Activated CD8-positive, alpha-beta memory T cell treated with anti-CD3 and anti-CD28 coated beads for 36 hours (primary cell): Measurements from ENCODE around the gene GOLGA6L10. TPM values are rescaled to one million over a fixed set of nuclear protein-coding genes. Genes with fewer than 3 reads are reported as not detected.
"Not testable (repeated sequence)": the region's sequence is repeated elsewhere in the genome, so short reads cannot be mapped to it uniquely, and the experiment has no call there.

ENCODE experiments used
- CTCF ChIA-PET: fragments of 350-600 bp; sonication (Branson Sonifier 250); formaldehyde crosslinking; loops from one replicate; lab custom pipeline; 2021; ENCODE audit warnings: antibody characterized with exemption; lab: Charles Lee
- POLR2A ChIA-PET: fragments of 350-600 bp; sonication (Branson Sonifier 250); formaldehyde crosslinking; loops from one replicate; lab custom pipeline; 2021; ENCODE audit warnings: antibody characterized with exemption; lab: Charles Lee
- total RNA-seq, 2 experiments: library from RNA; stranded (reverse); gene quantifications; one replicate each; pipeline ENCODE4 v1.2.3, GENCODE V29; 2021

GOLGA6L10 gene
- total RNA-seq, 2 experiments from 2014 or later = 0.82 to 1.1 TPM

- ChIA-PET CTCF (no interaction called here), POLR2A (no interaction called here)
Measured at GRCh38 chr15:82303956-82304777, 45.1 kb downstream of the GOLGA6L10 start.

GRCh38 chr15:82301296-82302016, 47.8 kb downstream of the GOLGA6L10 start:
- ChIA-PET CTCF (no interaction called here), POLR2A (no interaction called here)

GRCh38 chr15:82300883-82301282, 48.4 kb downstream of the GOLGA6L10 start:
- ChIA-PET CTCF (no interaction called here), POLR2A (no interaction called here)

- CTCF ChIA-PET, POLR2A ChIA-PET: not testable (repeated sequence)
Measured at GRCh38 chr15:82300326-82300725, 48.9 kb downstream of the GOLGA6L10 start.

GRCh38 chr15:82299511-82299914, 49.8 kb downstream of the GOLGA6L10 start:
- CTCF ChIA-PET = not testable (repeated sequence)

GRCh38 chr15:82298520-82298919, 50.8 kb downstream of the GOLGA6L10 start:
- CTCF ChIA-PET = interaction anchor here (1.2 kb wide), 1 partner anchor 12 kb away, joined by 3 read pairs; no protein-coding TSS in a partner anchor
- POLR2A ChIA-PET = no interaction called here

More at GRCh38 chr15:82299511-82299914, 49.8 kb downstream of the GOLGA6L10 start:
- POLR2A ChIA-PET = not testable (repeated sequence)

GRCh38 chr15:82298032-82298431, 51.2 kb downstream of the GOLGA6L10 start:
- CTCF ChIA-PET = interaction anchor here (1.2 kb wide), 1 partner anchor 12 kb away, joined by 3 read pairs; no protein-coding TSS in a partner anchor
- POLR2A ChIA-PET = no interaction called here

- POLR2A ChIA-PET = no interaction called here
- CTCF ChIA-PET = interaction anchor here (1.2 kb wide), 1 partner anchor 13 kb away, joined by 3 read pairs; no protein-coding TSS in a partner anchor
Measured at GRCh38 chr15:82297546-82297945, 51.7 kb downstream of the GOLGA6L10 start.

GRCh38 chr15:82294061-82294690, 55.1 kb downstream of the GOLGA6L10 start:
- ChIA-PET CTCF (no interaction called here), POLR2A (no interaction called here)

GRCh38 chr15:82292271-82292670, 57.0 kb downstream of the GOLGA6L10 start:
- ChIA-PET POLR2A (no interaction called here), CTCF (no interaction called here)

Other genes starting within 250 kb of the GOLGA6L10 start
- gene EFL1, start 86.7 kb downstream of the GOLGA6L10 start, total RNA-seq = 10 to 100 TPM; 23.3 to 24.8 TPM
- 1 to 10 TPM; 1.3 to 1.9 TPM for gene SAXO2, start 86.7 kb downstream of the GOLGA6L10 start, total RNA-seq
- 1 to 10 TPM; 1.7 to 1.8 TPM for gene GOLGA6L9, start 80.3 kb upstream of the GOLGA6L10 start, total RNA-seq
- 1,000 to 10,000 TPM; 2,567 to 2,604 TPM for gene RPS17, start 191.0 kb upstream of the GOLGA6L10 start, total RNA-seq